H9 (cell line): ENCODE data around the gene LRRC28. TPM values are rescaled to one million over a fixed set of nuclear protein-coding genes. Genes with fewer than 3 reads are reported as not detected.
A peak's percentile ranks its signal among the peaks of the same experiment; 100 is the strongest.

Experiments
- DNase-seq: peaks from one replicate; pipeline ENCODE4 v3.0.0-alpha.2; 2017
- H2AFZ ChIP-seq: one replicate; pipeline ENCODE4 v1.6.1; 2013; ENCODE audit warnings: mild to moderate bottlenecking, low read length, control low read depth, moderate library complexity
- H2AK5ac ChIP-seq: 2 replicates; pipeline ENCODE4 v1.6.1; 2013; ENCODE audit warnings: low read length, control low read depth, mixed read lengths; ENCODE audit not compliant: insufficient read length
- H2BK120ac ChIP-seq: one replicate; pipeline ENCODE4 v1.6.1; 2013; ENCODE audit warnings: low read depth, mild to moderate bottlenecking, low read length, control low read depth, inconsistent platforms; ENCODE audit not compliant: poor library complexity, severe bottlenecking
- H2BK12ac ChIP-seq: 2 replicates; pipeline ENCODE4 v1.6.1; 2013; ENCODE audit warnings: low read length, control low read depth, mixed read lengths, low read depth; ENCODE audit not compliant: insufficient read length
- H2BK15ac ChIP-seq: 2 replicates; pipeline ENCODE4 v1.6.1; 2013; ENCODE audit warnings: low read depth, low read length, control low read depth
- H2BK20ac ChIP-seq: one replicate; pipeline ENCODE4 v1.6.1; 2013; ENCODE audit warnings: low read depth, mild to moderate bottlenecking, low read length, control low read depth, inconsistent platforms; ENCODE audit not compliant: poor library complexity, severe bottlenecking
- H2BK5ac ChIP-seq: 2 replicates; pipeline ENCODE4 v1.6.1; 2013; ENCODE audit warnings: low read length, control low read depth, mixed read lengths; ENCODE audit not compliant: insufficient read length
- H3K14ac ChIP-seq: 2 replicates; pipeline ENCODE4 v1.6.1; 2013; ENCODE audit warnings: low read length, control low read depth; ENCODE audit not compliant: insufficient read depth
- H3K18ac ChIP-seq: 2 replicates; pipeline ENCODE4 v1.6.1; 2013; ENCODE audit warnings: low read depth, mild to moderate bottlenecking, mixed read lengths, low read length, control low read depth; ENCODE audit not compliant: insufficient read length
- H3K23ac ChIP-seq: 2 replicates; pipeline ENCODE4 v1.6.1; 2013; ENCODE audit warnings: low read length, control low read depth, mixed read lengths, low read depth; ENCODE audit not compliant: insufficient read length
- H3K23me2 ChIP-seq: 2 replicates; pipeline ENCODE4 v1.6.1; 2013; ENCODE audit warnings: low read depth, mild to moderate bottlenecking, mixed read lengths, low read length, control low read depth; ENCODE audit not compliant: insufficient read length, poor library complexity, severe bottlenecking
- H3K27ac ChIP-seq: 2 replicates; pipeline ENCODE4 v1.5.1; 2013; ENCODE audit warnings: low read length, control low read depth, mixed read lengths, low read depth; ENCODE audit not compliant: insufficient read length
- H3K27me3 ChIP-seq: 2 replicates; pipeline ENCODE4 v1.6.1; 2013; ENCODE audit warnings: low read length, control low read depth, inconsistent platforms; ENCODE audit not compliant: insufficient read depth
- H3K4ac ChIP-seq: 2 replicates; pipeline ENCODE4 v1.6.1; 2013; ENCODE audit warnings: low read depth, mild to moderate bottlenecking, control low read depth, inconsistent platforms, low read length, moderate library complexity
- H3K4me1 ChIP-seq: 2 replicates; pipeline ENCODE4 v1.6.1; 2013; ENCODE audit warnings: low read length, control low read depth, inconsistent platforms; ENCODE audit not compliant: insufficient read depth
- H3K4me2 ChIP-seq: 2 replicates; pipeline ENCODE4 v1.6.1; 2013; ENCODE audit warnings: low read length, control low read depth, mixed read lengths; ENCODE audit not compliant: insufficient read length, insufficient read depth
- H3K56ac ChIP-seq: 2 replicates; pipeline ENCODE4 v1.6.1; 2013; ENCODE audit warnings: low read depth, mild to moderate bottlenecking, mixed read lengths, low read length, control low read depth; ENCODE audit not compliant: insufficient read length
- H3K79me1 ChIP-seq: 2 replicates; pipeline ENCODE4 v1.6.1; 2013; ENCODE audit warnings: low read depth, mild to moderate bottlenecking, moderate library complexity, low read length, control low read depth, inconsistent platforms; ENCODE audit not compliant: insufficient read depth, poor library complexity, severe bottlenecking
- H3K79me2 ChIP-seq: 2 replicates; pipeline ENCODE4 v1.6.1; 2013; ENCODE audit warnings: low read length, control low read depth, inconsistent platforms; ENCODE audit not compliant: insufficient read depth
- H3K9ac ChIP-seq: 2 replicates; pipeline ENCODE4 v1.6.1; 2013; ENCODE audit warnings: low read length, control low read depth, mixed read lengths; ENCODE audit not compliant: insufficient read length; ENCODE audit errors: extremely low read depth
- H3K9me3 ChIP-seq: one replicate; pipeline ENCODE4 v1.6.1; 2013; ENCODE audit warnings: low read depth, low read length, inconsistent platforms; ENCODE audit not compliant: control insufficient read depth
- H3T11ph ChIP-seq: one replicate; pipeline ENCODE4 v1.6.1; 2013; ENCODE audit warnings: mild to moderate bottlenecking, low read length, control low read depth, inconsistent platforms
- H4K20me1 ChIP-seq: one replicate; pipeline ENCODE4 v1.6.1; 2013; ENCODE audit not compliant: control insufficient read depth, insufficient read length, insufficient read depth
- H4K5ac ChIP-seq: 2 replicates; pipeline ENCODE4 v1.6.1; 2013; ENCODE audit warnings: low read depth, mild to moderate bottlenecking, mixed read lengths, low read length, control low read depth; ENCODE audit not compliant: insufficient read length
- H4K8ac ChIP-seq: replicated peaks from 2 replicates; pipeline ENCODE4 v1.6.1; 2013; ENCODE audit warnings: low read length, control low read depth, mixed read lengths, low read depth; ENCODE audit not compliant: insufficient read length
- H4K91ac ChIP-seq: 2 replicates; pipeline ENCODE4 v1.6.1; 2013; ENCODE audit warnings: low read depth, mild to moderate bottlenecking, moderate library complexity, mixed read lengths, low read length, control low read depth; ENCODE audit not compliant: insufficient read length
- H3K27ac Mint-ChIP-seq, 3 experiments: 2 replicates in 2 of 3; 3 replicates in 1 of 3; pipeline ENCODE4 v1.8.0; 2020 to 2021; ENCODE audit warnings: mixed read lengths in 3 of 3, mild to moderate bottlenecking in 1 of 3, moderate library complexity in 1 of 3
- H3K27me3 Mint-ChIP-seq: 2 replicates; pipeline ENCODE4 v1.8.0; 2021; ENCODE audit warnings: low read depth, mild to moderate bottlenecking, moderate library complexity, mixed read lengths
- H3K36me3 Mint-ChIP-seq, 3 experiments: 2 replicates in 2 of 3; 3 replicates in 1 of 3; pipeline ENCODE4 v1.8.0; 2020 to 2021; ENCODE audit warnings: low read depth in 3 of 3, mixed read lengths in 3 of 3; ENCODE audit not compliant: insufficient read depth in 1 of 3
- H3K4me1 Mint-ChIP-seq, 2 experiments: 2 replicates each; pipeline ENCODE4 v1.8.0; 2020; ENCODE audit warnings: mixed read lengths in 2 of 2
- H3K4me3 Mint-ChIP-seq, 2 experiments: 2 replicates in 1 of 2; 3 replicates in 1 of 2; pipeline ENCODE4 v1.8.0; 2020 to 2021; ENCODE audit warnings: mild to moderate bottlenecking in 2 of 2, mixed read lengths in 2 of 2, moderate library complexity in 1 of 2
- H3K9me3 Mint-ChIP-seq, 2 experiments: 2 replicates in 1 of 2; 3 replicates in 1 of 2; pipeline ENCODE4 v1.8.0; 2020; ENCODE audit warnings: mild to moderate bottlenecking in 2 of 2, mixed read lengths in 2 of 2, moderate library complexity in 1 of 2
- CTCF ChIP-seq: fragments of 200-600 bp; sonication (generic); conservative IDR thresholded peaks from 3 replicates; pipeline ENCODE4 v1.8.0; 2021; ENCODE audit warnings: antibody characterized with exemption, mild to moderate bottlenecking
- WGBS: extraction: QIAGEN DNeasy Blood & Tissue Kit; methylation state at CpG from one replicate; pipeline ENCODE4 v1.1.7; 2013; ENCODE audit warnings: missing lambda C conversion rate, low lambda C conversion rate, mixed read lengths; ENCODE audit not compliant: insufficient read length; ENCODE audit errors: extremely low coverage; 5-methylcytosine and 5-hydroxymethylcytosine counted together
- total RNA-seq: library from RNA; stranded (reverse); gene quantifications from 2 replicates; pipeline ENCODE4 v1.2.1, GENCODE V29; 2021

LRRC28 gene
- total RNA-seq, 1 experiment from 2014 or later: 17.6 TPM

GRCh38 chr15:99250494-99250856 lies 806 bp upstream of the LRRC28 start:
- DNase-seq: no peak
- no peak overlapping the region for H3K14ac ChIP-seq
- no peak overlapping the region for H3T11ph ChIP-seq
- H3K56ac ChIP-seq: no peak overlapping the region
- H3K27me3 Mint-ChIP-seq: no peaks in the 10 kb centered on the region
- no peaks in the 10 kb centered on the region for H3K27me3 ChIP-seq
- no peak overlapping the region for H3K18ac ChIP-seq
- no peaks in the 10 kb centered on the region for H4K20me1 ChIP-seq
- H3K9me3 ChIP-seq: no peaks in the 10 kb centered on the region
- H2BK15ac ChIP-seq: no peak overlapping the region
- no peak overlapping the region; a peak in 1 of 5 replicates for H3K4me3 Mint-ChIP-seq
- H3K4me1 Mint-ChIP-seq: peaks cover 16 to 17% of the 10 kb centered on the region in 2 experiments; a peak in 3 of 4 replicates
- H3K36me3 Mint-ChIP-seq: no peaks in the 10 kb centered on the region
- H4K5ac ChIP-seq: peak overlapping the region; percentile 15
- H3K4me1 ChIP-seq: no peaks in the 10 kb centered on the region; the same call in 1 of the 2 replicates
- H3K23ac ChIP-seq: no peak overlapping the region
- H3K4me2 ChIP-seq: peak overlapping the region; percentile 99
- no peak overlapping the region for H2AFZ ChIP-seq
- no peak for TF ChIP-seq CTCF
- no peaks in the 10 kb centered on the region for H3K79me1 ChIP-seq
- H2BK20ac ChIP-seq: no peak overlapping the region
- peak overlapping the region; percentile 86 for H3K9ac ChIP-seq
- WGBS: no CpG with 5 or more reads among the region's 7 CpGs
- H3K9me3 Mint-ChIP-seq: no peaks in the 10 kb centered on the region
- H2BK5ac ChIP-seq: no peak overlapping the region
- H4K8ac ChIP-seq: no peak overlapping the region
- H2BK120ac ChIP-seq: no peak overlapping the region
- no peaks in the 10 kb centered on the region; the same call in 1 of the 2 replicates for H3K79me2 ChIP-seq
- no peak overlapping the region for H2AK5ac ChIP-seq
- peak overlapping the region; percentile 73 for H3K27ac ChIP-seq
- H3K4ac ChIP-seq: no peak overlapping the region
- no peak overlapping the region for H2BK12ac ChIP-seq
- no peak overlapping the region for H4K91ac ChIP-seq
- peaks cover 3% of the 10 kb centered on the region for H3K23me2 ChIP-seq
- peak overlapping the region; percentile 89 to 98 (median 97); a peak in 6 of 7 replicates for H3K27ac Mint-ChIP-seq
